ENCODE data around the gene RALA. TPM values are rescaled to one million over a fixed set of nuclear protein-coding genes. Genes with fewer than 3 reads are reported as not detected.
"Not testable (repeated sequence)": the region's sequence is repeated elsewhere in the genome, so short reads cannot be mapped to it uniquely, and the experiment has no call there.

Gene RALA
- total and polyA plus RNA-seq, 11 donors = 13.5 to 37.1 (median 23.4) TPM

DNA sequence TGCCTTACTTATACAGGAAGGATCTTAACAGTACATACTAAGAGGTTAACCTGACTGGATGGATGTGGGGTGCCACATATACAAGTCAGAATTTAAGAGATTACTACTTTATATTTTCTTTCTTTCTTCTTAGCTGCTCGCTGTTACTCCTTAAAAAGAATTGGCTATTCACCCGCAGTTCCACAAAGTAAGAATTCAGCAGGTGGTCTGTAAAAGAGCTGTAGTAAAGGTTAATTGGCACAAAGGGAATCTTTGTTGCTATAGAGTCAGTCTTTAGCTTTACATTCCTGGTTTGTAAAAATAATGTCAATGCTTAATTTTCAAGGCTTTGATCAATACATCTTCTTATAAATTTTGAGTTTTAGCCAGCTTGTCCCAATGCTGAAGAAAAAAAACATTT, 43.2 kb downstream of the RALA start:
- H3K36me3 ChIP-seq = no peaks in the 10 kb centered on the region
- TF ChIP-seq, protein P1, sequence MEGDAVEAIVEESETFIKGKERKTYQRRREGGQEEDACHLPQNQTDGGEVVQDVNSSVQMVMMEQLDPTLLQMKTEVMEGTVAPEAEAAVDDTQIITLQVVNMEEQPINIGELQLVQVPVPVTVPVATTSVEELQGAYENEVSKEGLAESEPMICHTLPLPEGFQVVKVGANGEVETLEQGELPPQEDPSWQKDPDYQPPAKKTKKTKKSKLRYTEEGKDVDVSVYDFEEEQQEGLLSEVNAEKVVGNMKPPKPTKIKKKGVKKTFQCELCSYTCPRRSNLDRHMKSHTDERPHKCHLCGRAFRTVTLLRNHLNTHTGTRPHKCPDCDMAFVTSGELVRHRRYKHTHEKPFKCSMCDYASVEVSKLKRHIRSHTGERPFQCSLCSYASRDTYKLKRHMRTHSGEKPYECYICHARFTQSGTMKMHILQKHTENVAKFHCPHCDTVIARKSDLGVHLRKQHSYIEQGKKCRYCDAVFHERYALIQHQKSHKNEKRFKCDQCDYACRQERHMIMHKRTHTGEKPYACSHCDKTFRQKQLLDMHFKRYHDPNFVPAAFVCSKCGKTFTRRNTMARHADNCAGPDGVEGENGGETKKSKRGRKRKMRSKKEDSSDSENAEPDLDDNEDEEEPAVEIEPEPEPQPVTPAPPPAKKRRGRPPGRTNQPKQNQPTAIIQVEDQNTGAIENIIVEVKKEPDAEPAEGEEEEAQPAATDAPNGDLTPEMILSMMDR (IDR thresholded peaks at IDR 0.05) = no peak
- no peak for TF ChIP-seq POLR2A (IDR thresholded peaks at IDR 0.05)
- intact Hi-C loops (cut with DNase I) = no loop called here
- WGBS, 4 donors = 95 to 99% (median 97%) methylated on average over 2 of the region's 2 CpGs
- ATAC-seq (no peak), DNase-seq (no peak)
- H3K27ac ChIP-seq = no peak overlapping the region
- no peak overlapping the region for H3K4me3 ChIP-seq
- peaks cover 0 to 36% (median 21%) of the 10 kb centered on the region in 12 donors for H3K4me1 ChIP-seq
- H3K27me3 ChIP-seq = no peaks in the 10 kb centered on the region
- peaks cover 0 to 10% (median 0%) of the 10 kb centered on the region in 12 donors for H3K9me3 ChIP-seq

DNA sequence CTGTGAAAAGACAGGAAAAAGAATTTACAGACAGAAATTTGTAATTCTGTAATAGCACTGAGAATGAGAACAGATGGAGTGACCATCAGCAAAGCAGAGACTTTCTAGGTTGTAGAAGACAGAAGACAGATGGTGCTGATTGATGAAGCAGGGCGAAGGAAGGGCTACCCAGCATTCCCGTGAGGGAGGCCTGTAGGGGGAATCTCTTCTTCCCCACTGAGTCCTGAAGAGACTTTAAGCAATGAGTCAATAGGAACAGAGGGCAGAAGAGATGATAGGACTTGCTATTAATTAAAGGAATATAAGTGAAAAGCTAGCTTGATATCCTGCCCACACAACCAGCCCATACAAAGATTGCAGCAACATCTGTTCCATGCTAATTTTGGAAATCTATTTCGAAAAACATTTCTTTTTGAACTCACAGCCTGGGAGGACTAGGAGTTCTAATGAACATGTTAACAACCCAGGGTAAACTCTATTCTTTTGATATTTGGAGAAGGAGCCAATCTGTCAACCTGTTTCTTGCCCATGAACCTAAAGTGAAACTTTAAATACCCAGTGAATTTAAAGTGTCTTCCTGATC, 44.1 kb downstream of the RALA start:
- H3K4me3 ChIP-seq = no peak overlapping the region
- no peaks in the 10 kb centered on the region for H3K27me3 ChIP-seq
- H3K27ac ChIP-seq = peak overlapping the region in 1 of 12 donors; percentile 7
- intact Hi-C loops (cut with DNase I) = no loop called here
- peaks cover 0 to 10% (median 0%) of the 10 kb centered on the region in 12 donors for H3K9me3 ChIP-seq
- 39 to 51% (median 45%) methylated on average over 3 of the region's 3 CpGs for WGBS, 4 donors
- no peak for TF ChIP-seq POLR2A (IDR thresholded peaks at IDR 0.05)
- TF ChIP-seq, protein P1 (IDR thresholded peaks at IDR 0.05) = no peak
- peaks cover 0 to 45% (median 25%) of the 10 kb centered on the region in 12 donors for H3K4me1 ChIP-seq
- DNase-seq (no peak), ATAC-seq (peak; percentile 33 to 55 (median 54))
- no peaks in the 10 kb centered on the region for H3K36me3 ChIP-seq

DNA sequence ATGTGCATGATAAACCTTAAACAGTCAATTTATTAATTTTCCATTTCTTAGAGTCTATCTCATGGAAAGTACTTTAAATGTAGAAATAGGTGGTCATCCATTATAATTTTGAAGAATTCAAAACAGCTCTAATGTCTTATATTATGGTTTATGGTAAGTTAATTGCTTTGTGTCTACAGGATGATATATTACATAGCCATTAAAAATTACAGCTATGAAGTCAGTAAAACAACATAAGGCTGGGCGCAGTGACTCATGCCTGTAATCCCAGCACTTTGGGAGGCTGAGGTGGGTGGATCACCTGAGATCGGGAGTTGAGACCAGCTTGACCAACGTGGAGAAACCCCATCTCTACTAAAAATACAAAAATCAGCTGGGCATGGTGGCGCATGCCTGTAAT, 44.9 kb downstream of the RALA start:
- H3K4me1 ChIP-seq = peaks cover 0 to 48% (median 27%) of the 10 kb centered on the region in 12 donors
- WGBS, 4 donors = 90 to 98% (median 95%) methylated on average over 4 of the region's 4 CpGs
- intact Hi-C loops (cut with DNase I); H3K27me3 ChIP-seq; ATAC-seq; H3K36me3 ChIP-seq; H3K4me3 ChIP-seq; H3K27ac ChIP-seq; H3K9me3 ChIP-seq; DNase-seq: not testable (repeated sequence)

DNA sequence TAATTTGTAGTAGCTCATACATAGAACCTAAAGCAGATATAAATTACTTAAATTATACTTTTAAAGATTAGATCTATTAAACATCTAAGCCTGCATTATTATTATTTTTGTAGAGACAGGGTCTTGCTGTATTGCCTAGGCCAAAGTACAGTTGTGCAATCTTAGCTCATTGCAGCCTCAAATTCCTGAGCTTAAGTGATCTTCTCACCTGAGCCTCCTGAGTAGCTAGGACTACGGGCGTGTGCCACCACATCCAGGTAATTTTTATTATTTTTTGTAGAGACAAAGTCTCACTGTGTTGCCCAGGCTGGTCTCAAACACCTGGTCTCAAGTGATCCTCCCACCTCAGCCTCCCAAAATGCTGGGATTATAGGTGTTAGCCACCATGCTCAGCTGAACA, 46.7 kb downstream of the RALA start:
- ATAC-seq (no peak), DNase-seq (no peak)
- 95 to 99% (median 96%) methylated on average over 2 of the region's 2 CpGs for whole genome bisulfite sequencing, 4 donors
- Histone ChIP-seq H3K4me1 (peaks cover 0 to 63% (median 40%) of the 10 kb centered on the region in 12 donors), H3K27ac (no peak overlapping the region), H3K36me3 (no peaks in the 10 kb centered on the region), H3K4me3 (no peak overlapping the region), H3K27me3 (no peaks in the 10 kb centered on the region), H3K9me3 (no peaks in the 10 kb centered on the region)
- intact Hi-C loops (cut with DNase I) = loop anchor here in 3 of 10 donors (5.0 to 10.0 kb wide), 2 partner anchors 43 to 45 kb away; partner anchors contain the start of gene RALA (in 2 of the 3)
- TF ChIP-seq, protein P1 (IDR thresholded peaks at IDR 0.05) = no peak
- TF ChIP-seq POLR2A (IDR thresholded peaks at IDR 0.05) = no peak
